T follicular helper cell (primary cell): Measurements from ENCODE around the gene AHR.

Source experiments
- DNase-seq: peaks from one replicate; pipeline ENCODE4 v3.0.0-alpha.2; 2020; ENCODE audit warnings: low read depth
- total RNA-seq, 2 experiments: gene quantifications; one replicate each; lab custom pipeline; 2026; lab: John Stamatoyannopoulos, UW

Gene AHR
- 151 to 169 reads per million in 2 experiments for total RNA-seq

GRCh38 chr7:17298102-17298839 lies at the start of gene AHR:
Gene AHR, plus strand, starts transcription at chr7:17298652. Its CDS starts 613 bp downstream, at chr7:17299265.
- DNase-seq = peak; percentile 83

DNA sequence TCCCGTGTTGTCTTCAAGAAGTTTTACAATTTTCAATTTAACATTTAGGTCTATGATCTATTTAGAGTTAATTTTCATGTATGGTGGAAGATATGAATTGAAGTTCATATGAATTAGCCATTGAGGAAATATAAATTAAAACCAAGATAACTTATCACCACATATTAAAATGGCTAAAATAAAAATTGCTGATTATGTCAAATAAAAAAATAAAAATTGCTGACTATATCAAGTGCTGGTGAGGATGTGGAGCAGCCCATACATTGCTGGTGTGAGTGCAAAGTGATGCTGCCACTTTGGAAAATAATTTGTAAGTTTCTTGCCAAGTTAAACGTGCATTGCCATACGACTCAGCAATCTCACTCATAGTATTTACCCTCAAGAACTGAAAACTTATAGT lies 44.6 kb upstream of the AHR start:
- no peak for DNase-seq

GRCh38 chr7:17255926-17256325 lies 42.5 kb upstream of the AHR start:
- no peak for DNase-seq

GRCh38 chr7:17256375-17256774 lies 42.1 kb upstream of the AHR start:
- DNase-seq = no peak

DNA sequence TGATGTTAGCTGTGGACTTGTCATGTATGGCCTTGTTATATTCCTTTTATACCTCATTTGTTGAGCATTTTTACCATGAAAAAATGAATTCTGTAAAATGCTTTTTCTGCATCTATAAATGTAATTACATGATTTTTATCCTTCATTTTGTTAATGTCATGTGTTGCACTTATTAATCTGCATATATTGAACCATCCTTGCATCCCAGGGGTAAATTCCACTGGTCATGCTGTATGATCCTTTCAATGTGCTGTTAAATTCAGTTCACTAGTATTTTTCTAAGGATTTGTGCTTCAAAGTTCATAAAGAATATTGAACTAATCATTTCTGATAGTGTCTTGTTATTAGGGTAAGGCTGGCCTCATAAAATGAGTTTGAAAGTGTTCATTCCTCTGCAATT lies 31.9 kb upstream of the AHR start:
- DNase-seq = no peak

DNA sequence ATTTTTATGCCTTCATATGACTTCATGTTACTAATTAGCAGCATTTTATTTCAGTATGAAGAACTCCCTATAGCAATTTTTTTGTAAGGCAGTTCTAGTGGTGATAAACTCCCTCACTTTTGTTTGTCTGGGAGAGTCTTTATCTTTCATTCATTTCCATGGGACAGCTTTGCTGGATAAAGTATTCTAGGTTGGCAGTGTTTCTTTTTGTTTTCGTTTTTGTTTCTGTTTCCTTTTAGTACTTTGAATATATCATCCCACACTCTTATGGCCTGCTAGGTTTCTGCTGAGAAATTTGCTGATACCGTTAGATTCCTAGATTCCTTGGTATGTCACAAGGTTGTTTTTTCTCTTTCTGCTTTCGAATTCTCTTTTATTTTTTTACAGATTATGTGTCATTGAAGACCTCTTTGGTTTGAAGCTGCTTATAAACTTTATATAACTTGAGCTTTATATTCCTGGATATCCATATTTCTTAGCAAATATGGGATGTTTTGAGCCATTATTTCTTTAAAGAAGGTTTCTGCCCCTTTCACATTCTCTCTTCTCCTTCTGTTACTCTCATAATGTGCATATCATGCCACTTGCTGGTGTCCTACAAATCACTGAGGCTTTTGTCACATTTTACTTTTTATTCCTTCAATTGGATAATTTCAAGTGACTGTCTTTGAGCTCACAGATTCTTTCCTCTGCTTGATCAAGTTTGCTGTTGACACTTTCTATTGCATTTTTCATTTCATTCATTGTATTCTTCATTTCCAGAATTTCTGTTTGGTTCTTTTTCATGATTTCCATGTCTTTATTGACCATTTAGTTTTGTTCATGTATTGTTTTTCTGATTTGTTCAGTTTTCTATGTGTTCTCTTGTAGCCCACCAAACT lies 28.9 kb upstream of the AHR start:
- DNase-seq = no peak

GRCh38 chr7:17274551-17275245 lies 23.8 kb upstream of the AHR start:
- no peak for DNase-seq

- DNase-seq = no peak
Observed at GRCh38 chr7:17275749-17276671, 22.4 kb upstream of the AHR start.

GRCh38 chr7:17279061-17279460 lies 19.4 kb upstream of the AHR start:
- DNase-seq = no peak

DNA sequence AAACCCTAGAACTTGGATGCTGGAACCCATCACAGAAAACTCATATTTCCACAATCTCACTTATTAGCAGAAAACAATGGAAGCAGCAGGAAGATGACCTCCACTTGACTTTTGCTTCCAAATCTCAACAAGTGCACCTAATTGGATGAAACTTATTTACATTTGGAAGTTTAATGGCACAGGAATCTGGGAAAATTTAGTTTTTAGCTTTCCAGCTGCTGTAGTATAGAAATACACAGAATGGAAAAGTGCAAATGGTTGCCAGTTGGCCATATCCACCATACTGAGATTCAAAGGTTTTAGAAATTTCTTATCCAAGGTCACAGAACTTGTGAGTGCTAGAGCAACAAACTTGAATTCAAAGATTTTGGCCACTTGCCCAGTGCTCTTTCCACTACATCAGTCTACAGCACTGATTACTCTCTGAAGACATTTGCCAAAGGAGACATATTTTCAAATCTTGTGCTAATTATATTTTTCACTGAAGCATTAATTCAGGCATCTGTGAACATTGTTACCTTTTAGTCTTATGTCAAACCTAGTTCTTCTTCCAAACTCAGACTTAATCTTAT lies 9.3 kb upstream of the AHR start:
- no peak for DNase-seq

GRCh38 chr7:17292843-17293242 lies 5.6 kb upstream of the AHR start:
- DNase-seq = no peak

DNA sequence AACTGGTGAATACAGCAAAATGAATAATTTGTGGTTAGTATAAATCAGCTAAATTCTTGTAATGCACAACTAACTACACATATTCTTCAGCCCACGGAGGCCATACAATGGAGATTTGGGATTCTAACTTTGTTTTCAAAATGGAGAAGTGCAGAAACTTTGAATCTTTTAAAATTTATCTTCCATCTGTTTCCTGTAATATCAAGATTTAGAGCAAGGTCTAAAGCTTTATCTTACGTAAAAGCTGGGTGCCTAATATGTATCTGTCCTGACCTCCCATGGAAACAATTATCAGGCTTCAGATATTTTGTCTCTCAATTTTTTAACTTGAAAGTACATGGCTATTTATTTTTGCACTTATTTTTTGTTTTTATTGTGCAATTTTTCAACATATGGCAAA lies 5.0 kb upstream of the AHR start:
- DNase-seq = no peak

DNA sequence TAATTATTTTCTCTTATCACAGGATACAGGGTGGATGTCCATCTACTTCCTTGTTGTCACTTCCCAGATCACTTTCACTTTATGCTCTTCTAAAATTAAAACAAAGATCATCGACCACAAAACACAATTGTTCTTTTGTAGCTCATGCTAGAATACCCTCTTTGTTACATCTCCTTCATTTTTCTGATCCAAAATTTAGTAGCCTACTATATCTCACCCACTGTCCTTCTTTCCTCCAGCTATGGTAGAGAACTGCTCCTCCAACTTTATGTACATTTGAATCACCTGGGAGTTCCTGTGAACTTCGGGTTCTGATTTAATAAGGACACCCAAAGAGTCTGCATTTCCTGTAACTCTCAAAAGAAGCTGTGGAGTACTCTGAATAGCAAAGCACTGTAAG lies 1.2 kb upstream of the AHR start:
- DNase-seq = no peak

- peak; percentile 42 for DNase-seq
Observed at GRCh38 chr7:17298840-17299482, 509 bp downstream of the AHR start.

- DNase-seq = no peak
Observed at GRCh38 chr7:17299483-17299991, 1.1 kb downstream of the AHR start.

DNA sequence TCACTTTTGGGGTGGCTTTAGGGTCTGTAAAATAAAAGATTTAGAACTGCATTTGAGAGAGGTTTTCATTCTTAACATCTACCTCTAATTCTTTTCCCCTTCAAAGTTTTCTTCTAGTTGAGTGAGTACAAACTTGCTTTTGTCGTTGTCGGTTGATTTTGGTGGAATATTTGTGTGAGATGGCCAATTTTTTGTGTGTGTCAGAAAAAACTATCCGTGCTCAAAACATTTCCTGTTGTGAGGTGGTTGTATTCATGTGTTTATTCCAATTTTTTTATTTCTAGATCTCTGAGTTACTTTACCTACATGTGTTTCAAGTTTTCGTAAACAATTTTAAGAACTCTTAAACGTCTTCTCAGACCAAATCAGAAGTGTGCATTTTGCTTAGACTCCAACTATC lies 1.6 kb downstream of the AHR start:
- no peak for DNase-seq

- no peak for DNase-seq
Observed at GRCh38 chr7:17300437-17300836, 2.0 kb downstream of the AHR start.

DNA sequence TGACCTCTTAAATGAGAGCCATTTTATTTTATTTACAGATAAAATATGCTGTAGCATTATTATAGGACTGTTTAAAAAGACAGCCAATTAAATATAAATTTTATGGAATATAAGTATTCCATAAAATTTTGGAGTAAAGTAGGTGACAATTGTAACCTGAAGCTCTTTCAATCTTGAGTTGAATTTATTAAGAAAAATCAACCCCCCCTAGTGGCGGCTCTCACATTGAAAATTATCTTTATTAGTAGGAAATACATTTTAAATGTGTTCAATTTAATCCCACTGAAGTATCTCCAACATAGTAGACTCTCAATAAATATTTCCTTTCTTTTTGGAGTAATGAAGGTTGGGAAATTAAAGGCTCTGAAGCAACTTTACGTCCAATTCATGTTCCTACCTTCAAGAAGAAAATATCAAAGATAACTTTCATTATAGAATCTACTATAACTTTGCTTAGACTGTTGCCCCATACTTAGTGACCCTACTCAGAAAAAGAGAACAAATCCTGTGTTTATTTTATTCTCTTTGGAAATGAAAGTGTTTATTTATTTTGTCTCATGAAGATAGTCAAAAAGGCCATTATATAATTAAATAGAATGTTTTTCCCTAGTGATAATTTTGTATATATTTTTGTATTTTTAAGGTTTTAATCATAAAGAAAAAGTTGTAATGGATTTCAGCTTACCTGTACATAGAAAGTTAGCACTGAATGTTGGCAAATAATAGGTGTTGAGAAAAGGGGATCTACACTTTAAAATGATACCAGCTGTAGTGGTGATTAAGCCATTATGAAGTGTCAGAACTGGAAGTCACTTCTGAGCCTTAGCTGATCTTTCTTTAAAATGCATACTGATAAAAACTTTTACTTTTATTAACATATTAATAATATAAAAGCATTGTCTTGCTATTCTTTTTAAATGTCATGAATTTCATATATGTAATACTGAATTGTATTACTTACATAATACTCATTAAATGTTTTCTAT lies 3.3 kb downstream of the AHR start:
- DNase-seq = peak; percentile 37

GRCh38 chr7:17302575-17303142 lies 4.2 kb downstream of the AHR start:
- no peak for DNase-seq
